Neuronal stem cell (in vitro differentiated cells): ENCODE results near the gene SPECC1.

Source experiments
- DNase-seq: peaks from one replicate; pipeline ENCODE4 v3.0.0-alpha.2; 2013; ENCODE audit warnings: low spot score
- H2AFZ ChIP-seq: one replicate; pipeline ENCODE4 v1.6.1; 2013; ENCODE audit warnings: mild to moderate bottlenecking, low read length, inconsistent platforms
- H2AK5ac ChIP-seq: 2 replicates; pipeline ENCODE4 v1.6.1; 2013; ENCODE audit warnings: low read depth, mild to moderate bottlenecking, inconsistent platforms, low read length, moderate library complexity, mixed read lengths
- H2BK120ac ChIP-seq: 2 replicates; pipeline ENCODE4 v1.6.1; 2013; ENCODE audit warnings: low read depth, mild to moderate bottlenecking, inconsistent platforms, low read length, moderate library complexity, mixed read lengths
- H2BK12ac ChIP-seq: one replicate; pipeline ENCODE4 v1.6.1; 2013; ENCODE audit warnings: low read length, inconsistent platforms
- H2BK15ac ChIP-seq: 2 replicates; pipeline ENCODE4 v1.6.1; 2013; ENCODE audit warnings: mild to moderate bottlenecking, low read length, inconsistent platforms, mixed read lengths
- H2BK5ac ChIP-seq: one replicate; pipeline ENCODE4 v1.6.1; 2013; ENCODE audit warnings: inconsistent platforms, mild to moderate bottlenecking, low read length, moderate library complexity
- H3K14ac ChIP-seq: one replicate; pipeline ENCODE4 v1.6.1; 2013; ENCODE audit warnings: low read length, inconsistent platforms
- H3K18ac ChIP-seq: 2 replicates; pipeline ENCODE4 v1.6.1; 2013; ENCODE audit warnings: low read length, inconsistent platforms
- H3K23ac ChIP-seq: 2 replicates; pipeline ENCODE4 v1.6.1; 2013; ENCODE audit warnings: low read depth, mild to moderate bottlenecking, mixed read lengths, low read length, inconsistent platforms; ENCODE audit not compliant: poor library complexity
- H3K27ac ChIP-seq: replicated peaks from 3 replicates; pipeline ENCODE4 v1.5.1; 2013; ENCODE audit warnings: low read length, inconsistent platforms
- H3K27me3 ChIP-seq, 3 experiments: 2 replicates each; pipeline ENCODE4 v1.6.1; 2013; ENCODE audit warnings: low read length in 3 of 3, mild to moderate bottlenecking in 2 of 3, inconsistent platforms in 1 of 3, low read depth in 1 of 3, mixed read lengths in 1 of 3, moderate library complexity in 1 of 3; ENCODE audit not compliant: control insufficient read depth in 3 of 3, insufficient read depth in 3 of 3
- H3K36me3 ChIP-seq, 2 donors: replicated peaks in 1 of 2; 2 replicates each; pipeline ENCODE4 v1.6.1; 2013; ENCODE audit warnings: low read length in 2 of 2; ENCODE audit not compliant: control insufficient read depth in 2 of 2, insufficient read depth in 2 of 2
- H3K4ac ChIP-seq: 2 replicates; pipeline ENCODE4 v1.6.1; 2013; ENCODE audit warnings: inconsistent platforms, mild to moderate bottlenecking, low read length, moderate library complexity
- H3K4me1 ChIP-seq, 2 donors: 1 replicate in 1 of 2; 2 replicates in 1 of 2; pipeline ENCODE4 v1.6.1; 2013; ENCODE audit warnings: low read length in 2 of 2, low read depth in 1 of 2; ENCODE audit not compliant: control insufficient read depth in 2 of 2, insufficient read depth in 1 of 2
- H3K4me2 ChIP-seq: one replicate; pipeline ENCODE4 v1.6.1; 2013; ENCODE audit warnings: mild to moderate bottlenecking, low read length, inconsistent platforms; ENCODE audit not compliant: insufficient read depth, poor library complexity, severe bottlenecking
- H3K4me3 ChIP-seq, 2 donors: 2 replicates each; pipeline ENCODE4 v1.5.1; 2013; ENCODE audit warnings: low read length in 2 of 2, mild to moderate bottlenecking in 2 of 2, inconsistent platforms in 1 of 2, moderate library complexity in 1 of 2
- H3K79me1 ChIP-seq: one replicate; pipeline ENCODE4 v1.6.1; 2013; ENCODE audit warnings: low read depth, mild to moderate bottlenecking, inconsistent platforms, low read length, moderate library complexity
- H3K9ac ChIP-seq: one replicate; pipeline ENCODE4 v1.6.1; 2013; ENCODE audit warnings: mild to moderate bottlenecking, low read depth, low read length, inconsistent platforms; ENCODE audit not compliant: poor library complexity
- H3K9me3 ChIP-seq, 2 donors: replicated peaks in 1 of 2; 2 replicates each; pipeline versions ENCODE3 to v1.6.1; 2013; ENCODE audit warnings: low read length in 2 of 2, mild to moderate bottlenecking in 2 of 2, inconsistent platforms in 1 of 2, low read depth in 1 of 2, mixed read lengths in 1 of 2, moderate library complexity in 1 of 2; ENCODE audit not compliant: control insufficient read depth in 2 of 2, insufficient read depth in 1 of 2
- H4K8ac ChIP-seq: one replicate; pipeline ENCODE4 v1.6.1; 2013; ENCODE audit warnings: low read depth, mild to moderate bottlenecking, inconsistent platforms, low read length, moderate library complexity
- H4K91ac ChIP-seq: one replicate; pipeline ENCODE4 v1.6.1; 2013; ENCODE audit warnings: low read length, low read depth, mild to moderate bottlenecking, inconsistent platforms; ENCODE audit not compliant: poor library complexity
- WGBS, 2 donors: extraction: QIAGEN DNeasy Blood & Tissue Kit; methylation state at CpG; one replicate each; pipeline ENCODE4 v1.1.7; 2013; ENCODE audit warnings: missing lambda C conversion rate in 2 of 2, mixed read lengths in 1 of 2; ENCODE audit not compliant: insufficient read length in 2 of 2, insufficient replicate concordance in 1 of 2; ENCODE audit errors: extremely low coverage in 2 of 2; 5-methylcytosine and 5-hydroxymethylcytosine counted together

SPECC1 gene

DNA sequence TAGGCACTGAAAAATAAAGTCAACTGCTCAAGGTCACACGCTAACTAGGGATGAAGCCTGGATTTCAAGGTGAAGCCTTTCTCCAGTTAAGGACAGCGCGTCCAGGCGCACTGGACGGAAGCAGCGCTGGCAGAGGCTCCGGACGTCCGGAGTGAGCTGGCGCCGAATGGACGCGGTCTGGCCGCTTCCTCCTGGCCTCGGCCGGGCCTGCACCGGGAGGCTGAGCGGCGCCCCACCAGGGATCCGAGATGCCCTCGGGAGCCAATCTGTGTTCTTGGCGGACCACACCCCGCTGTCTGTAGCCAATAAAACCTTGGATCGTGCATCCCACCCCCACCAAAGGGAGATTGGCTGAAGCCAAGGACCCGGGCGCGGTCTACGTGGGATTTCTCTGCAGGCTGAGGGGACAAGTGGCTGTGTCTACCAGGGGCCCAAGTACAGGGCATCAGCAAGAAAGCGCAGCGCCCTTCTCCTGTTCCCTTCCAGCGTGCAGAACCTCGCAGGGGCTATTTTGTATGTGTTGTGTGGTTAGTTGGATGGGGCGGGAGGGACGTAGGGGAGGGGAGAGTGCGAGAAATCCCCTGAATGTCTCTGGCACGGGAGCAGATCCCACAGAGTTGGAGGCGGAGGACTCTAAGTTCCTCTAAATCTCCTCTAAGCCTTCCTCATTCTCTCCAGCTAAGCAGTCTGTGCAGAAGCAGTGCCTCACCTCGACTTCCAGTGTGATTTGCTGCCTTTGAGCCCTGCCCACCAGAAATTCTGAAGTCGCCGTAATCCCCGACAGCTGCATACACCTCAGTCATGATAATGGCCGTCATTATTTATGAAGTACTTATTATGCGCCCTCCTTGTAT is 29.0 kb upstream of the SPECC1 start:
- no peak for DNase-seq
- Histone ChIP-seq H2BK15ac (peak overlapping the region; percentile 5), H2AK5ac (no peak overlapping the region), H2AFZ (no peak overlapping the region), H3K23ac (no peak overlapping the region), H3K4me1 (peaks cover 2 to 5% of the 10 kb centered on the region in 2 donors), H3K79me1 (peaks cover 5% of the 10 kb centered on the region), H2BK120ac (no peak overlapping the region), H3K9me3 (peaks cover 0 to 4% of the 10 kb centered on the region in 2 donors), H3K27me3 (no peaks in the 10 kb centered on the region), H3K4me3 (no peak overlapping the region), H4K91ac (no peak overlapping the region), H3K4me2 (no peak overlapping the region), H2BK5ac (peak overlapping the region; percentile 53), H3K9ac (peak overlapping the region; percentile 12), H3K14ac (no peak overlapping the region), H2BK12ac (no peak overlapping the region), H3K27ac (no peak overlapping the region), H3K18ac (no peak overlapping the region), H3K36me3 (peaks cover 1 to 11% of the 10 kb centered on the region in 2 donors), H4K8ac (no peak overlapping the region), H3K4ac (peak overlapping the region; percentile 53)
- WGBS, 2 donors: 100% methylated on average over 2 of the region's 43 CpGs; no CpG with 5 or more reads in 1 of the 2 donors

DNA sequence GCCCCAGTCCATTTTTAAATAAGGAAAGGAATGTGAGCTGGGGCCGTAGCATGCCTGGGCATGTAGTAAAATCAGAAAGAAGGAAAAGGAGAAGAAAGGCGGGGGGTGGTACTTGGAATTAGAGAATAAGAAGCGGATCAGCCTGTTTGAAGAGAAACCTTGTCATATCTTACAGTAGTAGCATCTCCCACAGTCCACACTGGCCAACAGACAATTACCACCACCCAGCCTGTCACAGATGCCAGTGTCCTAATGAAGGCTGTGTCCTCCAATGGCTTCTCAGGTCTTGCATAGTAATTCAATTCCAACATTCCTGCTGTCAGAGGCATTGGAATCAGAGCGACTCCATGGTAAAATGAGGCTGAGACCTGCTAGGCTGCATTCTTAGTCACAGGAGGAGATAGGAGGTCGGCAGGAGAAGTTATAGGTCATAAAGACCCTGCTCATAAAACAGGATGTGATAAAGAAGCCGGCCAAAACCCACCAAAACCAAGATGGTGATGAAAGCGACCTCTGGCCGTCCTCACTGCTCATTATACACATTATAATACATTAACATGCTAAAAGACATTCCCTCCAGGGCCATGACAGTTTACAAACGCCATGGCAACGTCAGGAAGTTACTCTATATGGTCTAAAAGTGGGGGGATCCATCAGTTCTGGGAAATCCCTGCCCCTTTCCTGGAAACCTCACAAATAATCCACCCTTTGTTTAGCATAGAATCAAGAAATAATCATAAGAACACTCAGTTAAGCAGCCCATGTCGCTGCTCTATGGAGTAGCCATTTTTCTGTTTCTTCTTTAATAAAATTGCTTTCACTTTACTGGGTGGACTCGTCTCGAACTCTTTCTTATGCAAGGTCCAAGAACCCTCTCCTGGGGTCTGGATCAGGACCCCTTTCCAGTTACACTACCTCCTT is 22.0 kb upstream of the SPECC1 start:
- Histone ChIP-seq H3K4ac (no peak overlapping the region), H3K4me1 (peaks cover 0 to 23% of the 10 kb centered on the region in 2 donors), H2BK120ac (no peak overlapping the region), H3K9me3 (no peaks in the 10 kb centered on the region), H2AFZ (peak overlapping the region; percentile 77), H3K23ac (no peak overlapping the region), H3K4me2 (no peak overlapping the region), H3K27ac (no peak overlapping the region), H3K14ac (no peak overlapping the region), H3K18ac (no peak overlapping the region), H2BK15ac (no peak overlapping the region), H4K8ac (no peak overlapping the region), H2AK5ac (no peak overlapping the region), H2BK5ac (no peak overlapping the region), H2BK12ac (no peak overlapping the region), H3K27me3 (peaks cover 0 to 2% (median 0%) of the 10 kb centered on the region in 3 experiments), H3K79me1 (no peaks in the 10 kb centered on the region), H4K91ac (no peak overlapping the region), H3K4me3 (no peak overlapping the region), H3K36me3 (no peaks in the 10 kb centered on the region), H3K9ac (no peak overlapping the region)
- WGBS, 2 donors: no CpG with 5 or more reads among the region's 13 CpGs
- no peak for DNase-seq

DNA sequence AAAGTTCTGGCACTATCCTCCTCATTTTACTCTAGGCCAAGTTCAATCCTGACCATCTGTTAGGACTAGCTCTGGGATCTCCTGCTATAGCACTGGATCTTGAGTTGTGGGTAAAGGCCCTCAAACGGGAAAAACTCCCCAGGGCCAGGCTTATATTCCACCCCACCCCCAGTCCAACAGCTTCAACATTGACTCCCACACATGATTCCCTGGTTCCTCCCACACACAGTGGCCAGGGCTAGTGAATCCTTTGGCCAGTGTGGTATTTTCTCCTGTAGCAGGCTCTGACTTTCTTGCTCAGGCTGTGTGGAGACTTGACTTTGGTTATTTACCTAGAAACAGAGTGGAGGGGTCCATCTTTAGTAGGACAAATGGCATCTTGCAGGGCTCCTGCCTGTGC is 21.3 kb upstream of the SPECC1 start:
- DNase-seq: no peak

More for the DNA sequence above, 21.3 kb upstream of the SPECC1 start:
- H3K4me1 ChIP-seq: peaks cover 0 to 23% of the 10 kb centered on the region in 2 donors
- H3K27ac ChIP-seq: no peak overlapping the region
- no peak overlapping the region for H4K91ac ChIP-seq
- no peak overlapping the region for H4K8ac ChIP-seq
- WGBS, 2 donors: no CpG with 5 or more reads among the region's 1 CpG
- H3K79me1 ChIP-seq: no peaks in the 10 kb centered on the region
- no peak overlapping the region for H2BK12ac ChIP-seq
- H2BK5ac ChIP-seq: no peak overlapping the region
- H2AK5ac ChIP-seq: no peak overlapping the region
- H2BK15ac ChIP-seq: no peak overlapping the region
- no peak overlapping the region for H3K4me3 ChIP-seq
- no peak overlapping the region for H3K14ac ChIP-seq
- H2AFZ ChIP-seq: peak overlapping the region; percentile 77
- no peak overlapping the region for H3K18ac ChIP-seq
- H2BK120ac ChIP-seq: no peak overlapping the region
- H3K4ac ChIP-seq: no peak overlapping the region
- peaks cover 0 to 2% (median 0%) of the 10 kb centered on the region in 3 experiments for H3K27me3 ChIP-seq
- no peaks in the 10 kb centered on the region for H3K36me3 ChIP-seq
- no peak overlapping the region for H3K4me2 ChIP-seq
- no peak overlapping the region for H3K9ac ChIP-seq
- H3K9me3 ChIP-seq: no peaks in the 10 kb centered on the region
- no peak overlapping the region for H3K23ac ChIP-seq
